Endothelial cell of umbilical vein (primary cell): ENCODE data around the gene IL36RN. TPM values are rescaled to one million over a fixed set of nuclear protein-coding genes. Genes with fewer than 3 reads are reported as not detected.

Experiments used
- BruUV-seq: library from RNA; stranded (reverse); fragments of 400-500 nt; replicated peaks from 2 replicates; lab custom pipeline; 2021; lab: Mats Ljungman, UMichigan
- CTCF ChIA-PET: fragments of 300-600, 350-600 bp; sonication (Branson Sonifier 250); formaldehyde crosslinking; loops from one replicate; lab custom pipeline; 2021; ENCODE audit warnings: antibody characterized with exemption, inconsistent platforms; lab: Charles Lee
- POLR2A ChIA-PET: fragments of 300-600, 350-600 bp; sonication (Branson Sonifier 250); formaldehyde crosslinking; loops from one replicate; lab custom pipeline; 2021; ENCODE audit warnings: antibody characterized with exemption, inconsistent platforms; lab: Charles Lee
- DNase-seq: peaks from one replicate; pipeline ENCODE4 v3.0.0-alpha.2; 2011; ENCODE audit warnings: low read depth, low spot score
- FAIRE-seq: peaks from 2 replicates; lab custom pipeline; 2011; peaks lifted over from hg19 to GRCh38; lab: Jason Lieb, UNC
- H2AFZ ChIP-seq: 2 replicates; pipeline ENCODE4 v1.6.0; 2012; ENCODE audit warnings: low read depth, low read length, control low read depth, inconsistent platforms
- H3K27ac ChIP-seq: 2 replicates; pipeline ENCODE4 v1.5.1; 2011; ENCODE audit warnings: low read depth, mild to moderate bottlenecking, control low read depth, low read length, moderate library complexity; ENCODE audit not compliant: insufficient read depth
- H3K27me3 ChIP-seq, 2 experiments: 2 replicates each; pipeline versions ENCODE4 v1.6.0 to v1.6.1; 2011; ENCODE audit warnings: low read length in 2 of 2, mixed read lengths in 1 of 2; ENCODE audit not compliant: control insufficient read depth in 2 of 2, insufficient read depth in 2 of 2
- H3K36me3 ChIP-seq, 2 experiments: 2 replicates in 1 of 2; 3 replicates in 1 of 2; pipeline ENCODE4 v1.5.1; 2011; ENCODE audit warnings: low read length in 2 of 2, mild to moderate bottlenecking in 1 of 2, moderate library complexity in 1 of 2; ENCODE audit not compliant: control insufficient read depth in 2 of 2, insufficient read depth in 2 of 2; ENCODE audit errors: extremely low read depth in 1 of 2
- H3K4me1 ChIP-seq: 3 replicates; pipeline ENCODE4 v1.5.1; 2011; ENCODE audit warnings: mild to moderate bottlenecking, low read length; ENCODE audit not compliant: control insufficient read depth, insufficient read depth; ENCODE audit errors: extremely low read depth
- H3K4me2 ChIP-seq: 2 replicates; pipeline ENCODE4 v1.6.1; 2011; ENCODE audit warnings: low read length, control low read depth, mixed read lengths; ENCODE audit not compliant: insufficient read depth
- H3K4me3 ChIP-seq, 3 experiments: fragments of 200-600 bp in 1 of 3; sonication (generic), shearing (Covaris generic) in 1 of 3; replicated peaks in 1 of 3; 2 replicates each; pipeline ENCODE4 v1.5.1; 2011 to 2016; ENCODE audit warnings: control low read depth in 3 of 3, low read length in 3 of 3, mild to moderate bottlenecking in 2 of 3, inconsistent platforms in 1 of 3, low read depth in 1 of 3, moderate library complexity in 1 of 3; ENCODE audit not compliant: insufficient read depth in 1 of 3
- H3K79me2 ChIP-seq: 2 replicates; pipeline ENCODE4 v1.6.0; 2012; ENCODE audit warnings: low read length, inconsistent platforms; ENCODE audit not compliant: control insufficient read depth, insufficient read depth
- H3K9ac ChIP-seq: replicated peaks from 2 replicates; pipeline ENCODE3; 2011; ENCODE audit warnings: low read length, control low read depth; ENCODE audit not compliant: insufficient read depth; ENCODE audit errors: extremely low read depth
- H3K9me1 ChIP-seq: replicated peaks from 3 replicates; pipeline ENCODE4 v1.6.0; 2011; ENCODE audit warnings: mild to moderate bottlenecking, low read length; ENCODE audit not compliant: control insufficient read depth, insufficient read depth; ENCODE audit errors: extremely low read depth
- H3K9me3 ChIP-seq: replicated peaks from 2 replicates; pipeline ENCODE4 v1.5.1; 2012; ENCODE audit warnings: low read length, inconsistent platforms; ENCODE audit not compliant: control insufficient read depth, insufficient read depth
- H4K20me1 ChIP-seq: replicated peaks from 2 replicates; pipeline ENCODE3; 2011; ENCODE audit warnings: mild to moderate bottlenecking, low read length; ENCODE audit not compliant: control insufficient read depth, insufficient read depth; ENCODE audit errors: extremely low read depth
- CTCF ChIP-seq, 2 donors: IDR thresholded peaks; 1 replicate in 1 of 2; 2 replicates in 1 of 2; pipeline ENCODE4 v1.5.1; 2011; ENCODE audit warnings: low read length in 2 of 2, mild to moderate bottlenecking in 2 of 2, moderate library complexity in 2 of 2, control low read depth in 1 of 2, inconsistent platforms in 1 of 2, low read depth in 1 of 2; ENCODE audit not compliant: insufficient read depth in 1 of 2; ENCODE audit errors: extremely low read depth in 1 of 2
- EZH2 ChIP-seq: IDR thresholded peaks from 2 replicates; pipeline ENCODE4 v1.6.1; 2012; ENCODE audit warnings: borderline replicate concordance, low read depth, mild to moderate bottlenecking, moderate library complexity, low read length, inconsistent platforms; ENCODE audit not compliant: severe bottlenecking
- FOS ChIP-seq: IDR thresholded peaks from 2 replicates; pipeline ENCODE4 v1.6.1; 2011; ENCODE audit warnings: mild to moderate bottlenecking, low read length, moderate library complexity, borderline replicate concordance; ENCODE audit not compliant: insufficient read depth
- GATA2 ChIP-seq: IDR thresholded peaks from 2 replicates; pipeline ENCODE4 v1.7.0; 2011; ENCODE audit warnings: low read depth, mild to moderate bottlenecking, moderate library complexity, mixed read lengths, low read length; ENCODE audit not compliant: insufficient read length, insufficient read depth
- JUN ChIP-seq: IDR thresholded peaks from 2 replicates; pipeline ENCODE4 v1.6.1; 2011; ENCODE audit warnings: borderline replicate concordance, low read depth; ENCODE audit not compliant: insufficient read length, insufficient read depth
- MAX ChIP-seq: IDR thresholded peaks from 2 replicates; pipeline ENCODE4 v1.6.1; 2011; ENCODE audit not compliant: insufficient read depth, insufficient read length
- MYC ChIP-seq: IDR thresholded peaks from one replicate; pipeline ENCODE4 v1.6.1; 2011; ENCODE audit warnings: mild to moderate bottlenecking, low read depth, low read length
- POLR2A ChIP-seq: IDR thresholded peaks from 2 replicates; pipeline ENCODE4 v1.6.1; 2012; ENCODE audit warnings: low read depth, mild to moderate bottlenecking, control low read depth, low read length
- POLR2AphosphoS5 ChIP-seq: IDR thresholded peaks from 2 replicates; pipeline ENCODE4 v1.6.1; 2012; ENCODE audit warnings: low read depth, mild to moderate bottlenecking, control low read depth, low read length, moderate library complexity; ENCODE audit not compliant: insufficient read depth
- dilution Hi-C: fragments of 300-500 bp; cut with MboI; formaldehyde crosslinking; loops from one replicate; pipeline ENCODE4 v1.15.0; 2019; ENCODE audit warnings: low sequenced_read_pairs; ENCODE audit not compliant: extremely low pct_ligation_motif_present
- intact Hi-C: fragments of 100-400 bp; cut with micrococcal nuclease; formaldehyde crosslinking; loops from one replicate; pipeline ENCODE4 v1.10.0; 2022
- polyA plus RNA-seq, 4 experiments: library from polyadenylated mRNA; depleted of rRNA in 3 of 4; stranded (reverse) in 3 of 4; unstranded in 1 of 4; fragments of >200 nt; gene quantifications; 2 replicates each; pipeline versions ENCODE4 v1.2.1 to v1.2.3, GENCODE V29; 2011 to 2012; ENCODE audit warnings: missing spikeins in 1 of 4
- total RNA-seq: library from RNA; stranded (reverse); gene quantifications from 2 replicates; pipeline ENCODE4 v1.2.3, GENCODE V29; 2021

Gene IL36RN
- total and polyA plus RNA-seq, 2 donors (not counting 3 experiments of a cell fraction or from before 2014, with no cell fraction given): not detected

GRCh38 chr2:113038291-113038690 is 20.7 kb upstream of the IL36RN start:
- no TSS peak for BruUV-seq
- Histone ChIP-seq H3K27me3 (peaks cover 0 to 3% of the 10 kb centered on the region in 2 experiments), H3K9me1 (no peaks in the 10 kb centered on the region), H3K36me3 (no peaks in the 10 kb centered on the region), H4K20me1 (no peaks in the 10 kb centered on the region), H3K4me1 (no peaks in the 10 kb centered on the region), H3K4me3 (no peak overlapping the region), H2AFZ (no peak overlapping the region), H3K9me3 (no peaks in the 10 kb centered on the region), H3K27ac (no peak overlapping the region), H3K79me2 (no peaks in the 10 kb centered on the region), H3K4me2 (no peak overlapping the region), H3K9ac (no peak overlapping the region)
- DNase-seq (no peak), FAIRE-seq (no peak)
- dilution Hi-C loops: no loop called here
- POLR2A ChIA-PET: no interaction called here
- intact Hi-C loops: no loop called here
- CTCF ChIA-PET: no interaction called here
- TF ChIP-seq MAX (no peak), POLR2A (no peak), MYC (no peak), FOS (no peak), CTCF (IDR thresholded peaks at IDR 0.05; ENCODE audit: extremely low read depth in 1 of 2, insufficient read depth in 1 of 2, low read depth in 1 of 2, low read length in 2 of 2) (no peak), EZH2 (no peak), POLR2AphosphoS5 (no peak), GATA2 (no peak), JUN (no peak)
